C1 segment of cervical spinal cord (tissue), 14 donors: Measurements from ENCODE around the gene ATAD3C.
"Not testable (repeated sequence)": the region's sequence is repeated elsewhere in the genome, so short reads cannot be mapped to it uniquely, and the experiment has no call there.

Experiments used
- DNase-seq, 14 donors: peaks; one replicate each; lab custom pipeline; 2025; lab: John Stamatoyannopoulos, UW

Gene ATAD3C, protein sequence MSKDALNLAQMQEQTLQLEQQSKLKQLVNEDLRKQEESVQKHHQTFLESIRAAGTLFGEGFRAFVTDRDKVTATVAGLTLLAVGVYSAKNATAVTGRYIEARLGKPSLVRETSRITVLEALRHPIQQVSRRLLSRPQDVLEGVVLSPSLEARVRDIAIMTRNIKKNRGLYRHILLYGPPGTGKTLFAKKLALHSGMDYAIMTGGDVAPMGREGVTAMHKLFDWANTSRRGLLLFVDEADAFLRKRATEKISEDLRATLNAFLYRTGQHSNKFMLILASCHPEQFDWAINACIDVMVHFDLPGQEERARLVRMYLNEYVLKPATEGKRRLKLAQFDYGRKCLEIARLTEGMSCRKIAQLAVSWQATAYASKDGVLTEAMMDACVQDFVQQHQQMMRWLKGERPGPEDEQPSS

DNA sequence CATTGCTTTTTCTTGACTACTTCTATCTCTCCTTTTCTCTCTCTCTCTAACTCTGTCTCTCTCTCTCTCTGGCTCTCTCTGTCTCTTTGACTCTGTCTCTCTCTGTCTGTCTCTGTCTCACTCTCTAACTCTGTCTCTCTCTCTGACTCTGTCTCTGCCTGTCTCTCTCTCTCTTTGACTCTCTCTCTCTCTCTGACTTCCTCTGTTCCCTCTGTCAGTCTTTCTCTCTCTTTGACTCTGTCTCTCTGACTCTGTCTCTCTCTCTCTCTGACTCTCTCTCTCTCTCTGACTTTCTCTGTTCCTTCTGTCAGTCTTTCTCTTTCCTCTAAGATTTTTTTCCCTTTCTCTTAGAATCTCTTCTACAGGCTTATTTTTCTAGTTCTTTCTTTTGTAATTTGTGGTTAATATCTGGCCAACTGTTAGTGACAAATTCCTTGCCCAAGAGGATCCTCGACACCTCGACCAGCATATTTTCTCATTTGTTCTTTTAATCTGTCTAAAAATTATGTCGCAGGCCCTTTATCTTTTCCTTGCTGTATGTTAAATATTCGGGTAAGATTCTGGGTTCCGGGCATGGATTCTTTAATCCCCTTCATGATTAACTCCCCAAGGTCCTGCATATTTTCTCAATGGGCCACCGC is at the start of gene ATAD3C:
TSS of gene ATAD3C (plus strand) at position 591 of the 641 bp plus-strand sequence. CDS start 995 bp downstream, outside the sequence.
- no peak for DNase-seq

GRCh38 chr1:1399872-1400575 is 49.5 kb upstream of the ATAD3C start:
- no peak for DNase-seq

GRCh38 chr1:1400576-1401456 is 48.7 kb upstream of the ATAD3C start:
- DNase-seq = no peak

- DNase-seq = no peak
These were observed 48.0 kb upstream of the ATAD3C start for GRCh38 chr1:1401457-1402010.

DNA sequence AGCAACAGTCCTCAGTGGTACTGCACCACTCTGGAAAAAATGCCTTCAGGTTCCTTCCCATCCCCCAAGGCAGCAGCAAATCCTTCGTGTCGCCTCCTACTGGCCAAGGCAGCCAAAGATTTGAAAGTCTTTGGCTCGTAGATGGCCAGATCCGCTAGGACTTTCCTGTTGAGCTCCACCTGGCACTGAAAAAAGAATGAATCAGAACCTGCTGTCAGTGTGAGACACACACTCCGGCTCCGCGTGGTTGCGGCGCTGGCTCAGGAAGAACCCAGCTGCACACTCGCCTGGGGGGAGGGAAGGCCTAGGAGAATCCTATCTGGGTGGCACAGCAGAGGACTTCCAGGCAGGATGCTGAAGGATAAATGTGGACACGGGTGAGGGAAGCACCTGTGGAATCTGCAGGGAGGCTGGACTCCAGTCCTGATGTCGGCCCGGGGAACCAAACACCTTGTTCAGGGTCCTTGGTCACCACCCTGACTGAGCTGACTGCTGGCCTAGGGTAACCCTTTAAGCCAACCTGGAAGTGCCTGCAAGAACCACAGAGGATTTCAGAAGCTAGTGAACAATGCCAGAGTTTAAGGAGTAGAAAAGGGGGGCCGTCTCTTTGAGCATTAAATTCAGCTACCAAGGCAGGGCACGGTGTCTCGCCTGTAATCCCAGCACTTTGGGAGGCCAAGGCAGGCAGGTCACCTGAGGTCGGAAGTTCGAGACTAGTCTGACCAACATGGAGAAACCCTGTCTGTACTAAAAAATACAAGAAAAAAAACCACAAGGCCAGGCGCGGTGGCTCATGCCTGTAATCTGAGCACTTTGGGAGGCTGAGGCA is 47.2 kb upstream of the ATAD3C start:
- no peak for DNase-seq

DNA sequence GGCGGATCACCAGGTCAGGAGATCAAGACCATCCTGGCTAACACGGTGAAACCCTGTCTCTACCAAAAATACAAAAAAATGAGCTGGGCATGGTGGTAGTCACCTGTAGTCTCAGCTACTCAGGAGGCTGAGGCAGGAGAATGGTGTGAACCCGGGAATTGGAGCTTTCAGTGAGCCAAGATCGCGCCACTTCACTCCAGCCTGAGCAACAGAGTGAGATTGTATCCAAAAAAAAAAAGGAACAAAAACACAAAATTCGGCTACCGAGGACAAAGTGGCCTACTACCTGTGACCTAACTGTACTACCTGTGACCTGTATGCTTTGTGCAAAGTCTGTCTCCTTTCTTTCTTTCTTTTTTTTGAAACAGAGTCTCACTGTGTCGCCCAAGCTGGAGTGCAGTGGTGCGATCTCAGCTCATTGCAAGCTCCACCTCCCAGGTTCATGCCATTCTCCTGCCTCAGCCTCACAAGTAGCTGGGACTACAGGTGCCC is 46.5 kb upstream of the ATAD3C start:
- not testable (repeated sequence) for DNase-seq

GRCh38 chr1:1403653-1404052 is 45.8 kb upstream of the ATAD3C start:
- DNase-seq = no peak

DNA sequence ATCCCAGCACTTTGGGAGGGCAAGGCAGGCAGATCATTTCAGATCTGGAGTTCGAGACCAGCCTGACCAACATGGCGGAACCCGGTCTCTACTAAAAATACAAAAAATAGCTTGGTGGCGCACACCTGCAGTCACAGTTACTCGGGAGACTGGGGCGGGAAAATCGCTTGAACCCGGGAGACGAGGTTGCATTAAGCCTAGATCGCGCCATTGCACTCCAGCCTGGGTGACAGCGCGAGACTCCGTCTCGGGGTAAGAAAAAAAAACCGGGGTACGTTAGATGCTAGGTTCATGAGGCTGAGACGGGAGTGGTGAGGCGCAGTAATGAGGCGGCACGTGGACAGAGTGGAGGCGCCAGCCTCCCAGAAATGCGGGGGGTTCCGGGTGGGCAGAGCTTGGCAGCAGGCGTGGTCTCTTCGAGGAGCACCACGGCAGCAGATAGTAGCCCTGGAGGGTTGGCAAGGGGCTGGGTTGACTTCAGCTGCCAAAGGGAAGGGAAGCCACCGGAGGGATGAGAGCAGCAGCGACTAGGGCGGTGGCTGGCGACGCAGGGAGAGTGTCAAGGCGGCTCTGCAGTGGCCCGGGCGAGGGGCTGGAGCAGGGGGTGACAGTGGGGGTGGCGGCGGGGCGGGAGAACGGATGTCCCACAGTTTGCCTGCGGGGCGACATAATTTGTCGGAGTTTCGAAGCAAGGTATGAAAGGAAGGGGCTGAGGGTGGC is 43.2 kb upstream of the ATAD3C start:
- DNase-seq = no peak

DNA sequence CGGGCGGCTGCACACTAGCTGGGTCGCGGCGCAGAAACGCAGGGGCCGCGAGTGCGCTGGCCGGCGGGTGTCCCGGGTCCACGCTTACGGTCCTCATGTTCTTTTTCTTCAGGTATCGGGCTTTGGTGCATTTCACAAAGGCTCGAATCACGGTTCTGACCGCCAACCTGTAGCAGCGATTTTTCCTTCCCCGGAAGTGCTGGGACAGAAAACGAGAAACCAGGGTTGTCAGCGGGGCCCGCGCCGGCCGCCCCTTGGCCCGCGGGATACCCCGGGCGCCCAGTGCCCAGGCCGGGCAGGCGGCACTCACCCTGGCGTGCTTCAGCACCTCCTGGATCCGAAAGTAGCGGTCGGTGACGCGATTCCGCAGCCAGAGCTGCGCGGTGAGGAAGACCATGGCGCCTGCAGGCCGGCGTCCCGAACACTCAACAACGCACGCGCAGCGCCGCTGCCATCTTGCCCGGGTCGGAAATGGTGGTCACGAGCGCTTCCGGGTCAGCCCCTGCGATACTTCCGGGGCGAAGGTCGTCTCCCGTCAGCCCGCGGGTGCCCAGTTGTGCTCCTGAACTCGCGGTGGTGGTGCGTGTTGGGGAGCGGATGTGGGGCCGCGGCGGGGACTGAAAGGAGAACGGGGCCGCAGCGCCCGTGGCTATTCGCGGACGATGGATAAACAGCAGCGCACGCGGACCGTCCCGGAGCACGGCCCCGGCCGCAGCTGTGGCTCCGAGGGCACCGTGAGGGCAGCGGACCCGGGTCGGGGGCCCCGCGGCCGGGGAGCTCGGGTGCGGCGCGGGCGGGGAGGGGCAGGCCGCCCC is 42.5 kb upstream of the ATAD3C start, which contains the start of gene MRPL20:
TSS of gene MRPL20 (minus strand) at position 473 of the 815 bp plus-strand sequence. CDS start at position 397, 76 bp downstream.
- DNase-seq = peak; percentile 40 to 94 (median 90)

DNA sequence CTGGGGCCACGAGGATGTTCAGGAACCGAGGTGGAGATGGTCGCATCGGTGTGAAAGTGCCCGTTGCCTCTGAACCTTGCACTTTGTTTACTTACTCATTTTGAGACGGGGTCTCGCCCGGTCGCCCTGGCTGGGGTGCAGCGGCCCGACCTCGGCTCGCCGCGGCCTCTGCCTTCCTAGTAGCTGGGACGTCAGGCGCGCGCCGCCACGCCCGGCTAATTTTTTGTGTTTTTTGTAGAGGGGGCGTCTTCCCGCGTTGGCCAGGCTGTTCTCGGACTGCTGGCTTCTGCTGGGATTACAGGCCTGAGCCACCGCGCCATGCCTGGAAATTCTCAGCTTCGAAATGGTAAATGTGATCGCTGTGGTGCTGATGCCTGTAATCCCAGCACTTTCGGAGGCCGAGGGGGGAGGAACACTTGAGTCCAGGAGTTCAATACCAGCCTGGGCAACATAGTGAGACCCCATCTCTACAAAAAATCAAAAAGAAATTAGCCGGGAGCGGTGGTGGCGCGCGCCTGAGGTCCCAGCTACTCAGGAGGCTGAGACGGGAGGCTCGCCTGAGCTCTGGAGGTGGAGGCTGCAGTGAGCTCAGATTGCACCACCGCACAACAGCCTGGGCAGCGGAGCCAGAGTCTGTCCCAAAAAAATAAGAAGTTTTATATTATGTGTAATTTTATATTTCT is 41.7 kb upstream of the ATAD3C start:
- no peak for DNase-seq

GRCh38 chr1:1410238-1410637 is 39.3 kb upstream of the ATAD3C start:
- DNase-seq = not testable (repeated sequence)

- DNase-seq = no peak
These were observed 37.9 kb upstream of the ATAD3C start for GRCh38 chr1:1411626-1412025.

DNA sequence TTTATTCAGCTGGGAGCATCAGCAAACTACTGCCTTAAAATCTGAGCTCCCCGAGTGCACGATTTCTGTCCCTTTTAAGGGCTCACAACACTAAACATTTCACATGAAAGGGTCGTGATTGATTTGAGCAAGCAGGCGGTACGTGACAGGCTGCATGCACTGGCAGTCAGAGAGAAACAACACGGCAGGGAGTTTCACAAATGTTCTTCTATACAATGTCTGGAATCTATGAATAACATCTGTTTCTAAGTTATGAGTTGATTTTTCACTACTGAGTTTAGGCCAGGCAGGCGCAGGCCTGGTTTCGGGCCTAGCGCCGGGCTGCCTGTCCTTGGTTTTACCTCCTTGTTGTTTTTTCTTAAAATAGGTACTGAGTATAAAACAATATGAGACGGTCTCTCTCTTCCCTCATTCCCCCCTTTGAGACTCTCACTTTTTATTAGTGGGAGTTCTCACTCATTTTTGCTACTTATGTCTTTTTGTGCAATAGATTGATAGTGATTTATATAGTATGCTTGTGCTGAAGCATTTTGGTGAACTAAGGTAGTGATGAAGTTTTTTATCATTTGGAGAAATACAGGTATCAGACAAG is 37.1 kb upstream of the ATAD3C start:
- not testable (repeated sequence) for DNase-seq

GRCh38 chr1:1415751-1416150 is 33.7 kb upstream of the ATAD3C start:
- no peak for DNase-seq

GRCh38 chr1:1417396-1417795 is 32.1 kb upstream of the ATAD3C start:
- not testable (repeated sequence) for DNase-seq

- peak in 1 of 14 donors; percentile 11 for DNase-seq
These were observed 31.5 kb upstream of the ATAD3C start for GRCh38 chr1:1417825-1418463.
